Panc1 (cell line): ENCODE data around the gene TESMIN. TPM values are rescaled to one million over a fixed set of nuclear protein-coding genes. Genes with fewer than 3 reads are reported as not detected.

Source experiments
- ATAC-seq: fragments of 200-7000 bp; cut with Tn5 transposase; 2 replicates; pipeline ENCODE4 v1.9.1; 2020; ENCODE audit warnings: mild to moderate bottlenecking, moderate library complexity
- BruUV-seq: library from RNA; stranded (reverse); fragments of 400-500 nt; replicated peaks from 2 replicates; lab custom pipeline; 2021; lab: Mats Ljungman, UMichigan
- CTCF ChIA-PET: fragments of 300-600 bp; sonication (Branson Sonifier 250); formaldehyde crosslinking; loops from one replicate; lab custom pipeline; 2022; ENCODE audit warnings: antibody characterized with exemption; lab: Charles Lee
- POLR2A ChIA-PET: fragments of 300-600 bp; sonication (Branson Sonifier 250); formaldehyde crosslinking; loops from one replicate; lab custom pipeline; 2022; ENCODE audit warnings: antibody characterized with exemption; lab: Charles Lee
- DNase-seq: peaks from one replicate; pipeline ENCODE4 v3.0.0-alpha.2; 2010; ENCODE audit warnings: low read depth, low spot score
- H3K27ac ChIP-seq: 2 replicates; pipeline ENCODE4 v1.5.1; 2011; ENCODE audit warnings: mild to moderate bottlenecking, low read length, inconsistent platforms
- H3K27me3 ChIP-seq: fragments of 200-500 bp; sonication (Bioruptor generic); 2 replicates; pipeline ENCODE4 v1.6.0; 2014; ENCODE audit warnings: low read length, inconsistent platforms; ENCODE audit not compliant: control insufficient read depth, insufficient read depth
- H3K36me3 ChIP-seq: fragments of 200-500 bp; sonication (Bioruptor generic); 2 replicates; pipeline ENCODE4 v1.5.1; 2014; ENCODE audit warnings: inconsistent platforms, mild to moderate bottlenecking, low read length, moderate library complexity; ENCODE audit not compliant: control insufficient read depth, insufficient read depth
- H3K4me1 ChIP-seq: 2 replicates; pipeline ENCODE4 v1.5.1; 2011; ENCODE audit warnings: inconsistent platforms, mild to moderate bottlenecking, low read length, moderate library complexity; ENCODE audit not compliant: control insufficient read depth, insufficient read depth
- H3K4me3 ChIP-seq, 2 experiments: 2 replicates each; pipeline ENCODE4 v1.5.1; 2011 to 2012; ENCODE audit warnings: low read depth in 2 of 2, low read length in 2 of 2, mild to moderate bottlenecking in 2 of 2, inconsistent platforms in 1 of 2, moderate library complexity in 1 of 2
- H3K9me3 ChIP-seq: fragments of 200-500 bp; sonication (Bioruptor generic); 2 replicates; pipeline ENCODE4 v1.5.1; 2014; ENCODE audit warnings: low read depth, mild to moderate bottlenecking, inconsistent platforms, low read length, moderate library complexity; ENCODE audit not compliant: control insufficient read depth, insufficient read depth
- POLR2AphosphoS5 ChIP-seq: IDR thresholded peaks from 2 replicates; pipeline ENCODE4 v1.6.1; 2012; ENCODE audit warnings: mild to moderate bottlenecking, low read depth, low read length, moderate library complexity
- REST ChIP-seq, 2 experiments: IDR thresholded peaks; 2 replicates each; pipeline ENCODE4 v1.6.1; 2011 to 2012; ENCODE audit warnings: low read depth in 2 of 2, control low read depth in 1 of 2, low read length in 1 of 2, mild to moderate bottlenecking in 1 of 2, moderate library complexity in 1 of 2; ENCODE audit not compliant: insufficient read depth in 1 of 2
- SIN3A ChIP-seq: IDR thresholded peaks from 2 replicates; pipeline ENCODE4 v1.6.1; 2012; ENCODE audit warnings: low read depth, mild to moderate bottlenecking, low read length, moderate library complexity, borderline replicate concordance; ENCODE audit not compliant: insufficient read depth
- TCF7L2 ChIP-seq: IDR thresholded peaks from 2 replicates; pipeline ENCODE4 v1.6.1; 2011; ENCODE audit warnings: mild to moderate bottlenecking, low read depth, low read length, inconsistent platforms
- in situ Hi-C: cut with HindIII; loops from 2 replicates; pipeline ENCODE4 v1.10.0; 2016; ENCODE audit warnings: low sequenced_read_pairs, low pct_unique_long_range_greater_than_20kb
- intact Hi-C: fragments of 100-400 bp; cut with micrococcal nuclease; formaldehyde crosslinking; loops from one replicate; pipeline ENCODE4 v1.10.0; 2022; ENCODE audit not compliant: unreplicated experiment
- total RNA-seq: library from RNA; stranded (reverse); gene quantifications from one replicate; pipeline ENCODE4 v1.2.1, GENCODE V29; 2021; ENCODE audit not compliant: unreplicated experiment
- TF ChIP-seq, protein P1 (sequence below): fragments of 450-650 bp; IDR thresholded peaks from 2 replicates; pipeline ENCODE4 v1.5.1; 2017; ENCODE audit warnings: mild to moderate bottlenecking

The TESMIN gene
- total RNA-seq, 1 experiment from 2014 or later, result 47.6 TPM

- ATAC-seq (0 out of 2 replicates have a peak, but pooled peaks have one; percentile 8), DNase-seq (no peak)
- no peak overlapping the region for H3K4me3 ChIP-seq
- no TSS peak for BruUV-seq
- H3K27me3 ChIP-seq, result peaks cover 4% of the 10 kb centered on the region
- POLR2A ChIA-PET, result no interaction called here
- intact Hi-C loops, result no loop called here
- no peaks in the 10 kb centered on the region for H3K4me1 ChIP-seq
- in situ Hi-C loops, result no loop called here
- no peaks in the 10 kb centered on the region for H3K9me3 ChIP-seq
- TF ChIP-seq SIN3A (no peak), POLR2AphosphoS5 (no peak), TCF7L2 (no peak), REST (IDR thresholded peaks at IDR 0.05; ENCODE audit: insufficient read depth in 1 of 2, low read depth in 2 of 2, low read length in 1 of 2) (no peak)
- TF ChIP-seq, protein P1, sequence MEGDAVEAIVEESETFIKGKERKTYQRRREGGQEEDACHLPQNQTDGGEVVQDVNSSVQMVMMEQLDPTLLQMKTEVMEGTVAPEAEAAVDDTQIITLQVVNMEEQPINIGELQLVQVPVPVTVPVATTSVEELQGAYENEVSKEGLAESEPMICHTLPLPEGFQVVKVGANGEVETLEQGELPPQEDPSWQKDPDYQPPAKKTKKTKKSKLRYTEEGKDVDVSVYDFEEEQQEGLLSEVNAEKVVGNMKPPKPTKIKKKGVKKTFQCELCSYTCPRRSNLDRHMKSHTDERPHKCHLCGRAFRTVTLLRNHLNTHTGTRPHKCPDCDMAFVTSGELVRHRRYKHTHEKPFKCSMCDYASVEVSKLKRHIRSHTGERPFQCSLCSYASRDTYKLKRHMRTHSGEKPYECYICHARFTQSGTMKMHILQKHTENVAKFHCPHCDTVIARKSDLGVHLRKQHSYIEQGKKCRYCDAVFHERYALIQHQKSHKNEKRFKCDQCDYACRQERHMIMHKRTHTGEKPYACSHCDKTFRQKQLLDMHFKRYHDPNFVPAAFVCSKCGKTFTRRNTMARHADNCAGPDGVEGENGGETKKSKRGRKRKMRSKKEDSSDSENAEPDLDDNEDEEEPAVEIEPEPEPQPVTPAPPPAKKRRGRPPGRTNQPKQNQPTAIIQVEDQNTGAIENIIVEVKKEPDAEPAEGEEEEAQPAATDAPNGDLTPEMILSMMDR, result no peak
- no peak overlapping the region for H3K27ac ChIP-seq
- CTCF ChIA-PET, result no interaction called here
- H3K36me3 ChIP-seq, result no peaks in the 10 kb centered on the region
Observed at GRCh38 chr11:68693484-68693882, 57.8 kb downstream of the TESMIN start.

DNA sequence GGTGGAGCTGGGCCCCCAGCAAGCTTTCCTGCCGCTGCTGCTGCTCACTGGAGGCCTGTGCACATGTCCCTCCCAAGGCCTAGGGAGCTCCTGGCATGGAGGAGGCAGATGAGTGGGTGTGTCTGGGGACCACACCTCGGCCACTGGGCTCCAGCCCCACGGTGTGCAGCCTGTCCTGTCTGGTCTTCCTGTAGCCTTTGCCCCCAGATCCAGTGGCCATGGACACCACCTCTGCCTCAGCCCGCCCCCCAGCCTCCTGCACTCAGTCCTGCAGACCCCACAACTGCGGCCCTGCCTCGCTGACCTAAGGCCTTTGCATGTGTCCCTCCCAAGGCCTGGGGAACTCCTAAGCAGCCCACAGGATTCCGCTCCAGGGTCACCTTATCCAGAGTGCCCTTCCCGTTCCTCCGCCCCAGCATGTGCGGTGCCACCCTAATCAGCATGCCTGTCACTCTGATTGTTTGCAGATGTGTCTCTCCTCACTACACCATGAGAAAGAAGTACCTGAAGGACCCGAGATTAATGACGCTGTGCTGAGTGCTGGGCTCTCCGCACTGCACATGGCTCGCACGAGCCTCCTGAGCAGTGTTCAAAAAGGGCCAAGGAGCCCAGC, 58.3 kb downstream of the TESMIN start:
- no peak for DNase-seq
- Histone ChIP-seq H3K9me3 (no peaks in the 10 kb centered on the region), H3K27me3 (peaks cover 4% of the 10 kb centered on the region), H3K36me3 (no peaks in the 10 kb centered on the region), H3K4me3 (no peak overlapping the region), H3K27ac (no peak overlapping the region), H3K4me1 (no peaks in the 10 kb centered on the region)
- ChIA-PET POLR2A (no interaction called here), CTCF (no interaction called here)
- ATAC-seq, result no peak; the same call in 1 of the 2 replicates
- TF ChIP-seq SIN3A, result no peak
- TF ChIP-seq POLR2AphosphoS5, result no peak
- TF ChIP-seq, protein P1, result no peak
- TF ChIP-seq REST (IDR thresholded peaks at IDR 0.05; ENCODE audit: insufficient read depth in 1 of 2, low read depth in 2 of 2, low read length in 1 of 2), result no peak
- no peak for TF ChIP-seq TCF7L2
- no TSS peak for BruUV-seq
- in situ Hi-C loops, result no loop called here
- intact Hi-C loops, result no loop called here
